ENCODE measurements around the gene ANXA7.
"Not testable (repeated sequence)": the region's sequence is repeated elsewhere in the genome, so short reads cannot be mapped to it uniquely, and the experiment has no call there.

ANXA7 gene

GRCh38 chr10:73406846-73407245, 7.0 kb downstream of the ANXA7 start:
- DNase-seq: no peak

GRCh38 chr10:73405556-73405955, 8.3 kb downstream of the ANXA7 start:
- no peak for DNase-seq

GRCh38 chr10:73404690-73405089, 9.2 kb downstream of the ANXA7 start:
- no peak for DNase-seq

GRCh38 chr10:73401636-73402035, 12.2 kb downstream of the ANXA7 start:
- DNase-seq: no peak

GRCh38 chr10:73399063-73399462, 14.8 kb downstream of the ANXA7 start:
- no peak for DNase-seq

GRCh38 chr10:73398024-73398423, 15.8 kb downstream of the ANXA7 start:
- no peak for DNase-seq

GRCh38 chr10:73394325-73394724, 19.5 kb downstream of the ANXA7 start:
- not testable (repeated sequence) for DNase-seq

- no peak for DNase-seq
These were observed 25.6 kb downstream of the ANXA7 start for GRCh38 chr10:73388228-73388627.

- no peak for DNase-seq
These were observed 27.3 kb downstream of the ANXA7 start for GRCh38 chr10:73386583-73386982.

- DNase-seq: no peak
These were observed 34.7 kb downstream of the ANXA7 start for GRCh38 chr10:73379064-73379748.

- DNase-seq: no peak
These were observed 37.2 kb downstream of the ANXA7 start for GRCh38 chr10:73376679-73377078.

GRCh38 chr10:73368238-73368637, 45.6 kb downstream of the ANXA7 start:
- DNase-seq: no peak

GRCh38 chr10:73366381-73367298, 47.2 kb downstream of the ANXA7 start:
- DNase-seq: no peak

GRCh38 chr10:73364964-73365363, 48.9 kb downstream of the ANXA7 start:
- DNase-seq: no peak

GRCh38 chr10:73359492-73359891, 54.4 kb downstream of the ANXA7 start:
- no peak for DNase-seq

GRCh38 chr10:73358331-73359279, 55.3 kb downstream of the ANXA7 start, which contains the start of gene CFAP70:
Gene CFAP70 (minus strand): TSS chr10:73358864. CDS start chr10:73354796, 4,068 bp downstream.
- peak; percentile 79 for DNase-seq

GRCh38 chr10:73357821-73358220, 56.0 kb downstream of the ANXA7 start:
- no peak for DNase-seq

GRCh38 chr10:73357166-73357565, 56.7 kb downstream of the ANXA7 start:
- no peak for DNase-seq

GRCh38 chr10:73344269-73344668, 69.6 kb downstream of the ANXA7 start:
- no peak for DNase-seq

GRCh38 chr10:73340121-73340520, 73.7 kb downstream of the ANXA7 start:
- DNase-seq: no peak

GRCh38 chr10:73339436-73339835, 74.4 kb downstream of the ANXA7 start:
- no peak for DNase-seq

GRCh38 chr10:73338801-73339368, 75.0 kb downstream of the ANXA7 start:
- no peak for DNase-seq

GRCh38 chr10:73333202-73333601, 80.7 kb downstream of the ANXA7 start:
- no peak for DNase-seq
